GM19452 (cell line): ENCODE results near the gene R3HDM1.
"Not testable (repeated sequence)": the region's sequence is repeated elsewhere in the genome, so short reads cannot be mapped to it uniquely, and the experiment has no call there.

Source experiments
- ATAC-seq: cut with Tn5 transposase; IDR thresholded peaks from one replicate; pipeline ENCODE4 v1.9.1; 2021; ENCODE audit not compliant: unreplicated experiment

Gene R3HDM1

GRCh38 chr2:135531231-135532197 is at the start of gene R3HDM1:
TSS of gene R3HDM1 (plus strand) at chr2:135531484. CDS start at chr2:135604846, 73,362 bp downstream.
- peak; percentile 76 for ATAC-seq

- ATAC-seq = no peak
Observed at GRCh38 chr2:135485441-135485840, 45.8 kb upstream of the R3HDM1 start.

- no peak for ATAC-seq
Observed at GRCh38 chr2:135490376-135490775, 40.9 kb upstream of the R3HDM1 start.

- no peak for ATAC-seq
Observed at GRCh38 chr2:135494503-135494902, 36.8 kb upstream of the R3HDM1 start.

GRCh38 chr2:135494917-135495316 is 36.4 kb upstream of the R3HDM1 start:
- ATAC-seq = no peak

GRCh38 chr2:135498588-135498987 is 32.7 kb upstream of the R3HDM1 start:
- ATAC-seq = not testable (repeated sequence)

- no peak for ATAC-seq
Observed at GRCh38 chr2:135504811-135505210, 26.5 kb upstream of the R3HDM1 start.

- ATAC-seq = no peak
Observed at GRCh38 chr2:135510577-135510976, 20.7 kb upstream of the R3HDM1 start.

- no peak for ATAC-seq
Observed at GRCh38 chr2:135512099-135512498, 19.2 kb upstream of the R3HDM1 start.

- no peak for ATAC-seq
Observed at GRCh38 chr2:135525786-135526185, 5.5 kb upstream of the R3HDM1 start.

GRCh38 chr2:135528006-135528405 is 3.3 kb upstream of the R3HDM1 start:
- no peak for ATAC-seq

GRCh38 chr2:135530313-135531230 is 712 bp upstream of the R3HDM1 start, which contains the start of gene ZRANB3:
TSS of gene ZRANB3 (minus strand) at chr2:135531218.
- peak; percentile 70 for ATAC-seq

- ATAC-seq = no peak
Observed at GRCh38 chr2:135532581-135532980, 1.3 kb downstream of the R3HDM1 start.

- not testable (repeated sequence) for ATAC-seq
Observed at GRCh38 chr2:135533545-135533944, 2.3 kb downstream of the R3HDM1 start.

GRCh38 chr2:135546436-135546835 is 15.2 kb downstream of the R3HDM1 start:
- no peak for ATAC-seq

- no peak for ATAC-seq
Observed at GRCh38 chr2:135547311-135547710, 16.0 kb downstream of the R3HDM1 start.

- no peak for ATAC-seq
Observed at GRCh38 chr2:135551356-135551755, 20.1 kb downstream of the R3HDM1 start.

GRCh38 chr2:135552887-135553286 is 21.6 kb downstream of the R3HDM1 start:
- no peak for ATAC-seq

- no peak for ATAC-seq
Observed at GRCh38 chr2:135555311-135555710, 24.0 kb downstream of the R3HDM1 start.

GRCh38 chr2:135557530-135557929 is 26.2 kb downstream of the R3HDM1 start:
- ATAC-seq = no peak

GRCh38 chr2:135561925-135562324 is 30.6 kb downstream of the R3HDM1 start:
- no peak for ATAC-seq
